ENCODE results near the gene RGS14.

DNA sequence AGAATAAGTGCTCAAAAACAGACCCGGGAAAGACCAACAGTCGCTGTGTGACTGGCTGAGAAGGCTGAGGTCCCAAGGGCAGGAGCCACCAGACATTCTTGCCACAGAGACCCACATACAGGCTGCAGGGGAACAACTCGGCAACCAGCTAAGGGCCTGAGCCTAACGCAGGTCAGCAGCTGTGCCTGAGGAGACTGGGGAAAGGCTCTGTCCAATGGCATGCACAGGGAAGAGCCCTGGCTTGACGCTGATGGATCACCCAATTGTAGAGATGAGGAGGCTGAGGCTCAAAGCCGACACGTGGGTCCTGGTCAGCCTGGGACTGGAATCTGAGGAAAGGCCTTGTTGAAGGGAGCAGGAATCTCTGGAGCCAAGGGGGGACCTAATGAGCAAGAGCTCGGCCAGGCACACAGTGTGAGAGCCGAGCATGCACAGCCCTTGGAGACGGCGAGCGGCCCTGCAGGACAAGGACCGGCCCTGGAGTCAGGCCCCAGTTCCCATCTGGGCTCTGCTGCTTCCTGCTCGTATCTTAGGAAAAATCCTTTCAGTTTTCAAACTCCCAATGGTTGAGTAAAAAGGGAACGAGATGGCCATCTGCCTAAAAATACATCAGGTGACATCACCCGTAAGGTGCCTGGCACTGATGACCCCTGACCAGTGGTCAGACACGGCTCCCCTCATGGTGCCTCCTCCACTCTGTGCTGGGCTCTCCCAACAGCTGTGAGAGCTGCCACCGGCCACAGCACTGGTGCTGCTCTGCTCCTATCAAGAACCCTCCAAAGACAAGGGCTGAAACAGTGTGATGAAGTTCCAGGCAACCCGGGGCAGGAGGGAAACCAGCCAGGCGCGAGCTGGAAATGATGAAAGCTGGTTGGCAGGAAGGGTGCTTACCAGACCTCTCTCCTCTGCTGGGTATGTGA, 22.7 kb upstream of the RGS14 start:
- TF ChIP-seq, protein P1, sequence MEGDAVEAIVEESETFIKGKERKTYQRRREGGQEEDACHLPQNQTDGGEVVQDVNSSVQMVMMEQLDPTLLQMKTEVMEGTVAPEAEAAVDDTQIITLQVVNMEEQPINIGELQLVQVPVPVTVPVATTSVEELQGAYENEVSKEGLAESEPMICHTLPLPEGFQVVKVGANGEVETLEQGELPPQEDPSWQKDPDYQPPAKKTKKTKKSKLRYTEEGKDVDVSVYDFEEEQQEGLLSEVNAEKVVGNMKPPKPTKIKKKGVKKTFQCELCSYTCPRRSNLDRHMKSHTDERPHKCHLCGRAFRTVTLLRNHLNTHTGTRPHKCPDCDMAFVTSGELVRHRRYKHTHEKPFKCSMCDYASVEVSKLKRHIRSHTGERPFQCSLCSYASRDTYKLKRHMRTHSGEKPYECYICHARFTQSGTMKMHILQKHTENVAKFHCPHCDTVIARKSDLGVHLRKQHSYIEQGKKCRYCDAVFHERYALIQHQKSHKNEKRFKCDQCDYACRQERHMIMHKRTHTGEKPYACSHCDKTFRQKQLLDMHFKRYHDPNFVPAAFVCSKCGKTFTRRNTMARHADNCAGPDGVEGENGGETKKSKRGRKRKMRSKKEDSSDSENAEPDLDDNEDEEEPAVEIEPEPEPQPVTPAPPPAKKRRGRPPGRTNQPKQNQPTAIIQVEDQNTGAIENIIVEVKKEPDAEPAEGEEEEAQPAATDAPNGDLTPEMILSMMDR (IDR thresholded peaks at IDR 0.05): no peak
- TF ChIP-seq EP300 (IDR thresholded peaks at IDR 0.05) (no peak), POLR2A (IDR thresholded peaks at IDR 0.05) (no peak)

Data from tibial nerve (tissue), 4 donors.